K562 (cell line): Measurements from ENCODE around the gene CRPPA. TPM values are rescaled to one million over a fixed set of nuclear protein-coding genes. Genes with fewer than 3 reads are reported as not detected.

Experiments
- ATF1 ChIP-seq, 2 experiments: fragments of 450-650 bp in 1 of 2; IDR thresholded peaks; 2 replicates each; pipeline ENCODE4 v1.6.1; 2016; ENCODE audit warnings: missing compliant biosample characterization in 1 of 2, missing genetic modification characterization in 1 of 2
- BDP1 ChIP-seq: IDR thresholded peaks from 3 replicates; pipeline ENCODE4 v1.6.1; 2011; ENCODE audit not compliant: insufficient read length, insufficient read depth
- CHD2 ChIP-seq: IDR thresholded peaks from 2 replicates; pipeline ENCODE4 v1.6.1; 2011; ENCODE audit warnings: low read depth, low read length
- CLOCK ChIP-seq: fragments of 250-450 bp; sonication (Bioruptor Pico); IDR thresholded peaks from 2 replicates; pipeline ENCODE4 v1.4.0; 2020; ENCODE audit warnings: mild to moderate bottlenecking, moderate library complexity, borderline replicate concordance
- COPS2 ChIP-seq: fragments of 450-650 bp; conservative IDR thresholded peaks from 2 replicates; pipeline ENCODE4 v1.6.1; 2016; ENCODE audit warnings: mild to moderate bottlenecking, moderate library complexity
- ELF1 ChIP-seq: fragments of 200-800 bp; sonication (Bioruptor generic); IDR thresholded peaks from 2 replicates; pipeline ENCODE4 v1.6.1; 2016; ENCODE audit warnings: missing genetic modification characterization, missing compliant biosample characterization
- FOXA1 ChIP-seq: fragments of 450-650 bp; IDR thresholded peaks from 2 replicates; pipeline ENCODE4 v1.6.1; 2016; ENCODE audit warnings: mild to moderate bottlenecking, borderline replicate concordance
- HDAC8 ChIP-seq: fragments of 450-650 bp; IDR thresholded peaks from 2 replicates; pipeline ENCODE4 v1.6.1; 2016; ENCODE audit warnings: mild to moderate bottlenecking, missing genetic modification characterization, moderate library complexity, missing compliant biosample characterization
- HOMEZ ChIP-seq: fragments of 250-450 bp; sonication (Bioruptor Pico); IDR thresholded peaks from 2 replicates; pipeline ENCODE4 v1.4.0; 2020; ENCODE audit warnings: mild to moderate bottlenecking, moderate library complexity
- KHSRP ChIP-seq: fragments of 450-650 bp; IDR thresholded peaks from 2 replicates; pipeline ENCODE4 v1.6.1; 2017
- MTA3 ChIP-seq: fragments of 450-650 bp; formaldehyde crosslinking; IDR thresholded peaks from 2 replicates; pipeline ENCODE4 v1.6.1; 2017; ENCODE audit warnings: mild to moderate bottlenecking, borderline replicate concordance
- PHF21A ChIP-seq: fragments of 450-650 bp; IDR thresholded peaks from 2 replicates; pipeline ENCODE4 v1.6.1; 2017; ENCODE audit warnings: low read depth, borderline replicate concordance
- RNF2 ChIP-seq: sonication (generic); IDR thresholded peaks from 2 replicates; pipeline ENCODE4 v1.6.1; 2016
- SMAD3 ChIP-seq: fragments of 450-650 bp; formaldehyde crosslinking; conservative IDR thresholded peaks from 2 replicates; pipeline ENCODE4 v1.4.0; 2020; ENCODE audit warnings: mild to moderate bottlenecking
- SNAPC5 ChIP-seq: fragments of 250-450 bp; sonication (Bioruptor Pico); IDR thresholded peaks from 2 replicates; pipeline ENCODE4 v1.8.0; 2021; ENCODE audit warnings: moderate library complexity, mild to moderate bottlenecking, inconsistent platforms
- SRSF7 ChIP-seq: fragments of 200-400 bp; formaldehyde crosslinking; optimal IDR thresholded peaks from 2 replicates; pipeline ENCODE3; 2017; ENCODE audit warnings: mild to moderate bottlenecking, low read depth, low read length
- THRAP3 ChIP-seq: fragments of 450-650 bp; IDR thresholded peaks from 2 replicates; pipeline ENCODE4 v1.6.1; 2016; ENCODE audit warnings: mild to moderate bottlenecking, inconsistent platforms, borderline replicate concordance
- YBX1 ChIP-seq: fragments of 450-650 bp; IDR thresholded peaks from 2 replicates; pipeline ENCODE4 v1.7.1; 2016; ENCODE audit warnings: mild to moderate bottlenecking
- ZNF395 ChIP-seq: fragments of 200-800 bp; sonication (Bioruptor generic); IDR thresholded peaks from 2 replicates; pipeline ENCODE4 v1.6.1; 2017; ENCODE audit warnings: missing genetic modification characterization, missing compliant biosample characterization
- ZNF699 ChIP-seq: fragments of 250-450 bp; sonication (Bioruptor Pico); IDR thresholded peaks from 2 replicates; pipeline ENCODE4 v1.8.0; 2021; ENCODE audit warnings: mild to moderate bottlenecking, moderate library complexity; ENCODE audit not compliant: insufficient replicate concordance
- ZNF76 ChIP-seq: fragments of 250-450 bp; sonication (Bioruptor Pico); IDR thresholded peaks from 2 replicates; pipeline ENCODE4 v1.4.0; 2020; ENCODE audit warnings: mild to moderate bottlenecking, moderate library complexity, borderline replicate concordance
- polyA plus RNA-seq, 8 experiments: library from polyadenylated mRNA; depleted of rRNA in 4 of 8; stranded (reverse) in 5 of 8; unstranded in 3 of 8; fragments of >200 nt; fragmentation: Nextera tagmentation in 2 of 8; fragmentation: Illumina TruSeq in 1 of 8; extraction: Ambion mirVana in 2 of 8; extraction: Trizol in 1 of 8; gene quantifications; 2 replicates each; pipeline versions ENCODE4 v1.2.1 to v1.2.3, GENCODE V29; 2011 to 2014; ENCODE audit warnings: inconsistent platforms in 1 of 8, missing spikeins in 1 of 8
- total RNA-seq, 7 experiments: library from RNA; depleted of rRNA in 6 of 7; stranded (reverse); fragments of >200 nt in 6 of 7; fragmentation: Illumina TruSeq in 2 of 7; extraction: Trizol in 2 of 7; gene quantifications; 2 replicates each; pipeline versions ENCODE4 v1.2.1 to v1.2.3, GENCODE V29; 2011 to 2021; ENCODE audit warnings: low replicate concordance in 1 of 7
- TF ChIP-seq, protein P1 (sequence below): sonication (generic); formaldehyde crosslinking; IDR thresholded peaks from 2 replicates; pipeline ENCODE4 v1.8.0; 2022; ENCODE audit warnings: missing genetic modification reagents, mild to moderate bottlenecking, moderate library complexity, borderline replicate concordance

CRPPA gene
- total and polyA plus RNA-seq, 9 of the 15 experiments (the other 6 are each of a cell fraction or from before 2014, with no cell fraction given) = 3.9 to 14.4 (median 7.8) TPM

GRCh38 chr7:16420649-16421332 lies 547 bp downstream of the CRPPA start (continued):
- no peak for TF ChIP-seq FOXA1
- 0 out of 2 replicates have a peak, but pooled peaks have one; percentile 25 for TF ChIP-seq THRAP3
- TF ChIP-seq RNF2 = no peak; the same call in 1 of the 2 replicates
- TF ChIP-seq BDP1 = no peak
- no peak for TF ChIP-seq CLOCK (CRISPR knock-in tag)
- no peak; the same call in 1 of the 2 replicates for TF ChIP-seq SMAD3 (CRISPR knock-in tag)
- peak; percentile 90 for TF ChIP-seq ZNF395 (CRISPR knock-in tag)
- peak; percentile 88 for TF ChIP-seq CHD2
- TF ChIP-seq HDAC8 (tag) = peak; percentile 36
- no peak for TF ChIP-seq KHSRP
- TF ChIP-seq SRSF7 = no peak
- no peak for TF ChIP-seq HOMEZ (CRISPR knock-in tag)
- TF ChIP-seq ZNF76 (CRISPR knock-in tag) = no peak
- no peak for TF ChIP-seq YBX1
- no peak for TF ChIP-seq ATF1 (CRISPR knock-in tag; IDR thresholded peaks at IDR 0.05)
- peak; percentile 37 for TF ChIP-seq ATF1 (tag; IDR thresholded peaks at IDR 0.05)
- TF ChIP-seq COPS2 = no peak
- TF ChIP-seq ELF1 = no peak
- TF ChIP-seq, protein P1, sequence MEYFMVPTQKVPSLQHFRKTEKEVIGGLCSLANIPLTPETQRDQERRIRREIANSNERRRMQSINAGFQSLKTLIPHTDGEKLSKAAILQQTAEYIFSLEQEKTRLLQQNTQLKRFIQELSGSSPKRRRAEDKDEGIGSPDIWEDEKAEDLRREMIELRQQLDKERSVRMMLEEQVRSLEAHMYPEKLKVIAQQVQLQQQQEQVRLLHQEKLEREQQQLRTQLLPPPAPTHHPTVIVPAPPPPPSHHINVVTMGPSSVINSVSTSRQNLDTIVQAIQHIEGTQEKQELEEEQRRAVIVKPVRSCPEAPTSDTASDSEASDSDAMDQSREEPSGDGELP (CRISPR knock-in tag) = peak; percentile 78
- TF ChIP-seq SNAPC5 (CRISPR knock-in tag) = no peak
- TF ChIP-seq MTA3 = peak; percentile 90; the same call in 1 of the 2 replicates
- no peak for TF ChIP-seq PHF21A
- TF ChIP-seq ZNF699 = no peak
